Esophagus muscularis mucosa (tissue), 4 donors: ENCODE results near the gene C4orf50.

ENCODE experiments used
- EP300 ChIP-seq: sonication (generic); formaldehyde crosslinking; IDR thresholded peaks from one replicate; pipeline ENCODE4 v1.6.1; 2017; ENCODE audit warnings: antibody characterized with exemption
- POLR2A ChIP-seq: fragments of 450-650 bp; IDR thresholded peaks from one replicate; pipeline ENCODE4 v1.6.1; 2017; ENCODE audit warnings: antibody characterized with exemption, moderate library complexity, mild to moderate bottlenecking, low read depth
- POLR2AphosphoS5 ChIP-seq, 2 donors: sonication (generic); formaldehyde crosslinking; IDR thresholded peaks; one replicate each; pipeline ENCODE4 v1.6.1; 2017; ENCODE audit warnings: antibody characterized with exemption in 2 of 2
- TF ChIP-seq, protein P1 (sequence below), 3 experiments: fragments of 200-600 bp in 2 of 3; fragments of 450-650 bp in 1 of 3; sonication (generic) in 2 of 3; IDR thresholded peaks; one replicate each; pipeline ENCODE4 v1.5.1; 2017 to 2019; ENCODE audit warnings: antibody characterized with exemption in 3 of 3, mild to moderate bottlenecking in 2 of 3, moderate library complexity in 1 of 3

DNA sequence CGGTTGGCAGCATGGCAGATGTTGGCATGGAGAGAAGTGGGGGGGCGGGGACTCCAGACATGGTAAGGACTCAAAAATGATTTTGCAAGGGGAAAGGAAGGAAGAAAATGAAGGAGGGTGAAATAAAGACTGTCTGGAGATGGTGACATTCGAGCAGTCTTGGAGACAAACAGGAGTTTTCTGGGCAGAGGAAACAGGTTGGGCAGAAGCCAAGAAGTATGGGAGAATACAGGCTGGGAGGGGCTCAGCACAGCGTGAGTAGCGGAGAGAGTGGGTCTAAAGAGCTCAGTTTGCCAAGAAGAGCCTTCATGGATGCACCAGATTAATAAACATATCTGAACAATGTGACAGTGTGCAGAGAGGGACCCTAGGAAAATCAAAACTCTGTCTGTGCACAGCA is 112.0 kb downstream of the C4orf50 start:
- TF ChIP-seq, protein P1, sequence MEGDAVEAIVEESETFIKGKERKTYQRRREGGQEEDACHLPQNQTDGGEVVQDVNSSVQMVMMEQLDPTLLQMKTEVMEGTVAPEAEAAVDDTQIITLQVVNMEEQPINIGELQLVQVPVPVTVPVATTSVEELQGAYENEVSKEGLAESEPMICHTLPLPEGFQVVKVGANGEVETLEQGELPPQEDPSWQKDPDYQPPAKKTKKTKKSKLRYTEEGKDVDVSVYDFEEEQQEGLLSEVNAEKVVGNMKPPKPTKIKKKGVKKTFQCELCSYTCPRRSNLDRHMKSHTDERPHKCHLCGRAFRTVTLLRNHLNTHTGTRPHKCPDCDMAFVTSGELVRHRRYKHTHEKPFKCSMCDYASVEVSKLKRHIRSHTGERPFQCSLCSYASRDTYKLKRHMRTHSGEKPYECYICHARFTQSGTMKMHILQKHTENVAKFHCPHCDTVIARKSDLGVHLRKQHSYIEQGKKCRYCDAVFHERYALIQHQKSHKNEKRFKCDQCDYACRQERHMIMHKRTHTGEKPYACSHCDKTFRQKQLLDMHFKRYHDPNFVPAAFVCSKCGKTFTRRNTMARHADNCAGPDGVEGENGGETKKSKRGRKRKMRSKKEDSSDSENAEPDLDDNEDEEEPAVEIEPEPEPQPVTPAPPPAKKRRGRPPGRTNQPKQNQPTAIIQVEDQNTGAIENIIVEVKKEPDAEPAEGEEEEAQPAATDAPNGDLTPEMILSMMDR (IDR thresholded peaks at IDR 0.05), result no peak
- TF ChIP-seq EP300 (no peak), POLR2A (no peak), POLR2AphosphoS5 (IDR thresholded peaks at IDR 0.05) (no peak)
